Measurements from ENCODE around the gene RBFOX2.

The RBFOX2 gene

GRCh38 chr22:36029406-36029755 lies 757 bp upstream of the RBFOX2 start:
- no peak for TF ChIP-seq TAF1 (IDR thresholded peaks at IDR 0.05; ENCODE audit: borderline replicate concordance, insufficient read depth, low read length)
- no peak for TF ChIP-seq POLR2AphosphoS5 (IDR thresholded peaks at IDR 0.05; ENCODE audit: low read depth, low read length)
- no peak for TF ChIP-seq REST (IDR thresholded peaks at IDR 0.05; ENCODE audit: insufficient read depth in 1 of 2, low read depth in 2 of 2, low read length in 2 of 2)
- no peak for TF ChIP-seq SIN3A (IDR thresholded peaks at IDR 0.05; ENCODE audit: borderline replicate concordance, insufficient read depth, low read length)
- TF ChIP-seq FOXP2 (optimal IDR thresholded peaks at IDR 0.05; ENCODE audit: borderline replicate concordance, extremely low read depth, extremely low read length, insufficient read depth), result no peak

GRCh38 chr22:36027935-36028645 lies 534 bp downstream of the RBFOX2 start:
- no peak for TF ChIP-seq POLR2AphosphoS5 (IDR thresholded peaks at IDR 0.05; ENCODE audit: low read depth, low read length)
- TF ChIP-seq FOXP2 (optimal IDR thresholded peaks at IDR 0.05; ENCODE audit: borderline replicate concordance, extremely low read depth, extremely low read length, insufficient read depth), result no peak
- TF ChIP-seq TAF1 (IDR thresholded peaks at IDR 0.05; ENCODE audit: borderline replicate concordance, insufficient read depth, low read length), result no peak
- TF ChIP-seq REST (IDR thresholded peaks at IDR 0.05; ENCODE audit: insufficient read depth in 1 of 2, low read depth in 2 of 2, low read length in 2 of 2), result no peak
- TF ChIP-seq SIN3A (IDR thresholded peaks at IDR 0.05; ENCODE audit: borderline replicate concordance, insufficient read depth, low read length), result no peak

- TF ChIP-seq SIN3A (IDR thresholded peaks at IDR 0.05; ENCODE audit: borderline replicate concordance, insufficient read depth, low read length) (no peak), REST (IDR thresholded peaks at IDR 0.05; ENCODE audit: insufficient read depth in 1 of 2, low read depth in 2 of 2, low read length in 2 of 2) (no peak), POLR2AphosphoS5 (IDR thresholded peaks at IDR 0.05; ENCODE audit: low read depth, low read length) (no peak), FOXP2 (optimal IDR thresholded peaks at IDR 0.05; ENCODE audit: borderline replicate concordance, extremely low read depth, extremely low read length, insufficient read depth) (no peak), TAF1 (IDR thresholded peaks at IDR 0.05; ENCODE audit: borderline replicate concordance, insufficient read depth, low read length) (no peak)
Observed at GRCh38 chr22:36027579-36027934, 1.1 kb downstream of the RBFOX2 start.

GRCh38 chr22:36026741-36027140 lies 1.9 kb downstream of the RBFOX2 start:
- TF ChIP-seq TAF1 (IDR thresholded peaks at IDR 0.05; ENCODE audit: borderline replicate concordance, insufficient read depth, low read length), result no peak
- no peak for TF ChIP-seq SIN3A (IDR thresholded peaks at IDR 0.05; ENCODE audit: borderline replicate concordance, insufficient read depth, low read length)

GRCh38 chr22:36022697-36023096 lies 5.9 kb downstream of the RBFOX2 start:
- no peak for TF ChIP-seq TAF1 (IDR thresholded peaks at IDR 0.05; ENCODE audit: borderline replicate concordance, insufficient read depth, low read length)
- TF ChIP-seq REST (IDR thresholded peaks at IDR 0.05; ENCODE audit: insufficient read depth in 1 of 2, low read depth in 2 of 2, low read length in 2 of 2), result no peak
- no peak for TF ChIP-seq POLR2AphosphoS5 (IDR thresholded peaks at IDR 0.05; ENCODE audit: low read depth, low read length)
- no peak for TF ChIP-seq SIN3A (IDR thresholded peaks at IDR 0.05; ENCODE audit: borderline replicate concordance, insufficient read depth, low read length)
- no peak for TF ChIP-seq FOXP2 (optimal IDR thresholded peaks at IDR 0.05; ENCODE audit: borderline replicate concordance, extremely low read depth, extremely low read length, insufficient read depth)
